Tibial nerve (tissue), 4 donors: ENCODE measurements around the gene FAM228B. TPM values are rescaled to one million over a fixed set of nuclear protein-coding genes. Genes with fewer than 3 reads are reported as not detected.

Experiments
- DNase-seq, 2 donors: peaks; one replicate each; pipeline ENCODE4 v3.0.0-alpha.2; 2019; ENCODE audit warnings: low spot score in 2 of 2
- H3K27ac ChIP-seq, 4 donors: fragments of 200-600 bp; sonication (generic) in 3 of 4; one replicate each; pipeline ENCODE4 v1.5.1; 2017 to 2019; ENCODE audit warnings: mild to moderate bottlenecking in 1 of 4
- H3K27me3 ChIP-seq, 2 donors: fragments of 200-600 bp; sonication (generic) in 1 of 2; one replicate each; pipeline versions ENCODE4 v1.5.1 to v1.6.0; 2017 to 2019
- H3K36me3 ChIP-seq, 3 donors: fragments of 200-600 bp; sonication (generic); one replicate each; pipeline ENCODE4 v1.5.1; 2018 to 2019
- H3K4me1 ChIP-seq, 4 donors: fragments of 200-600 bp; sonication (generic) in 3 of 4; one replicate each; pipeline ENCODE4 v1.5.1; 2017 to 2019
- H3K4me3 ChIP-seq, 4 donors: fragments of 200-600 bp; sonication (generic) in 3 of 4; one replicate each; pipeline ENCODE4 v1.5.1; 2017 to 2019; ENCODE audit warnings: mild to moderate bottlenecking in 1 of 4, moderate library complexity in 1 of 4
- H3K9me3 ChIP-seq, 4 donors: fragments of 200-600 bp; sonication (generic) in 3 of 4; one replicate each; pipeline ENCODE4 v1.5.1; 2017 to 2019
- CTCF ChIP-seq, 5 experiments: fragments of 200-600 bp in 3 of 5; fragments of 450-650 bp in 2 of 5; sonication (generic) in 3 of 5; IDR thresholded peaks; one replicate each; pipeline ENCODE4 v1.5.1; 2016 to 2019; ENCODE audit warnings: antibody characterized with exemption in 5 of 5, mild to moderate bottlenecking in 3 of 5, moderate library complexity in 2 of 5
- EP300 ChIP-seq, 2 donors: sonication (generic); formaldehyde crosslinking; IDR thresholded peaks; one replicate each; pipeline ENCODE4 v1.6.1; 2017; ENCODE audit warnings: antibody characterized with exemption in 2 of 2, mild to moderate bottlenecking in 1 of 2
- POLR2A ChIP-seq, 2 donors: fragments of 450-650 bp; IDR thresholded peaks; one replicate each; pipeline ENCODE4 v1.6.1; 2017; ENCODE audit warnings: antibody characterized with exemption in 2 of 2, mild to moderate bottlenecking in 2 of 2, moderate library complexity in 2 of 2
- WGBS, 2 donors: methylation state at CpG; one replicate each; pipeline ENCODE4 v1.1.5; 2018; 5-methylcytosine and 5-hydroxymethylcytosine counted together
- total RNA-seq, 4 donors: library from RNA; depleted of rRNA; stranded (reverse); fragments of >200 nt; gene quantifications; one replicate each; pipeline ENCODE4 v1.1.0, GENCODE V29; 2016

Gene FAM228B
- total RNA-seq, 4 donors from 2014 or later = 37.7 to 68.6 (median 46.6) TPM

DNA sequence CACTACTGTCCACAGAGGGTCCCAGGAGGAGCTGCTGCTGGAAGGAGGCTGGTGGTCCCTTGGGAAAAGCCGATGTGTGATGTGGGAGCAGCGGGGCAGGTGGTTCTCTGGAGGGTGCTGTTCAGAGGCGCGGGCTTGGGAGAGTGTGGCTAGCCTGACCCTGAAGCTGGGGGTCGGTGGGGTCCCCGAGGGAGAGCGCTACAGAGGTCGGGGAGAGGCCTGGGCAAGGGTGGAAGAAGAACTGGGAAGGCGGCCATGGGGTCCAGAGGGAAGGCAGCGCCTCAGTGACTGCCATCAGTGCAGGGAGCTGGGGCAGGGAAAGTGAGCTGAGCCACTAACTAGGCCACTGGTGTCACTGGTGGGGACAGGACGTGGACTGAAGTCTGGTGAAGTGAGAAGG lies 84.1 kb downstream of the FAM228B start:
- H3K27me3 ChIP-seq = no peaks in the 10 kb centered on the region
- H3K4me3 ChIP-seq = no peak overlapping the region
- peaks cover 3 to 100% (median 38%) of the 10 kb centered on the region in 3 donors for H3K36me3 ChIP-seq
- H3K9me3 ChIP-seq = no peaks in the 10 kb centered on the region
- H3K27ac ChIP-seq = no peak overlapping the region
- H3K4me1 ChIP-seq = no peaks in the 10 kb centered on the region
- WGBS, 2 donors = 79 to 88% methylated on average over 11 of the region's 11 CpGs
- no peak for DNase-seq
- TF ChIP-seq EP300 (IDR thresholded peaks at IDR 0.05) (no peak), POLR2A (IDR thresholded peaks at IDR 0.05) (no peak), CTCF (IDR thresholded peaks at IDR 0.05) (no peak)

GRCh38 chr2:24208490-24208889 lies 85.2 kb downstream of the FAM228B start:
- Histone ChIP-seq H3K4me3 (no peak overlapping the region), H3K27me3 (no peaks in the 10 kb centered on the region), H3K9me3 (no peaks in the 10 kb centered on the region), H3K4me1 (no peaks in the 10 kb centered on the region), H3K36me3 (peaks cover 3 to 99% (median 35%) of the 10 kb centered on the region in 3 donors), H3K27ac (no peak overlapping the region)
- 96 to 97% methylated on average over 16 of the region's 16 CpGs for WGBS, 2 donors
- TF ChIP-seq CTCF (IDR thresholded peaks at IDR 0.05) = no peak
- no peak for TF ChIP-seq EP300 (IDR thresholded peaks at IDR 0.05)
- TF ChIP-seq POLR2A (IDR thresholded peaks at IDR 0.05) = no peak
- DNase-seq = no peak

DNA sequence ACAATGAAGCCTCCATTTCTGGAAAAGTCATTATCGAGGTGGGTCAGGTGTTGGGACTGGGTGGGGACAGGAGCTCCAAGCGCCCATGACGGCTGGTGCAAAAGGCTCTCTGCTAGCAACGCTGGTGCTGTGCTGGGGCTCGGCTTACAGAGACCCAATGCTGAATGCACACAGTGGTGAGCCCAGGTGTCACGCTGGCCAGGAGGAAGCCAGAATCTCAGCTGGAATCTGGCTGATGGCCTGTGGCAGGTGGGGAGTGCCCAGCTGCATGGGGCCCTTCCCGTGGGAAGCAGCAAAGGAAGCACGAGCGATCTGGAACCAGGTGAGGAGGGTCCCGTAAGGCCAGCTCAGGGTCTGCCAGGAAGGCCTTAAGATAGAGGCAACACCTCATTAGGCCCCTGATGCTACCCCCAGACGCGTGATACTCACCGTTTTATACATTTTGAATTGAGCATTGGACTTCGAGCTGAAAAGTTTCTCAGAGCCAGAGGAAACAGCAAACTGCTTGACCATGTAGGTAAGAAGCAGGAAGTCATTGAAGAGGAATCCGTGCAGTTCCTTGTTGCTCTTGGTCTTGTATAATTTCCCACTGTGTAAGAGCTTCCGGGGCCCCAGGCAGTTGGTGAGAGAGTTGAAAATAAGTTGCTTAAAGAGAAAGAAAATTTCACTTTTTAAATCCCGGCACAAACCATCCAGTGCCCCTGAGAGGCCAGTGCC lies 86.3 kb downstream of the FAM228B start:
- H3K27ac ChIP-seq = no peak overlapping the region
- no peak for TF ChIP-seq EP300 (IDR thresholded peaks at IDR 0.05)
- no peak for TF ChIP-seq CTCF (IDR thresholded peaks at IDR 0.05)
- TF ChIP-seq POLR2A (IDR thresholded peaks at IDR 0.05) = no peak
- no peak for DNase-seq
- no peaks in the 10 kb centered on the region for H3K9me3 ChIP-seq
- WGBS, 2 donors = 81 to 83% methylated on average over 17 of the region's 17 CpGs
- H3K27me3 ChIP-seq = no peaks in the 10 kb centered on the region
- H3K4me1 ChIP-seq = no peaks in the 10 kb centered on the region
- no peak overlapping the region for H3K4me3 ChIP-seq
- peaks cover 3 to 97% (median 27%) of the 10 kb centered on the region in 3 donors for H3K36me3 ChIP-seq

GRCh38 chr2:24210106-24210455 lies 86.8 kb downstream of the FAM228B start:
- Histone ChIP-seq H3K27me3 (no peaks in the 10 kb centered on the region), H3K36me3 (peaks cover 3 to 96% (median 22%) of the 10 kb centered on the region in 3 donors), H3K4me3 (no peak overlapping the region), H3K27ac (no peak overlapping the region), H3K9me3 (no peaks in the 10 kb centered on the region), H3K4me1 (no peaks in the 10 kb centered on the region)
- TF ChIP-seq EP300 (IDR thresholded peaks at IDR 0.05) (no peak), CTCF (IDR thresholded peaks at IDR 0.05) (no peak), POLR2A (IDR thresholded peaks at IDR 0.05) (no peak)
- no peak for DNase-seq
- 86 to 89% methylated on average over 2 of the region's 2 CpGs for WGBS, 2 donors

- no peaks in the 10 kb centered on the region for H3K27me3 ChIP-seq
- H3K9me3 ChIP-seq = no peaks in the 10 kb centered on the region
- H3K36me3 ChIP-seq = peaks cover 3 to 96% (median 21%) of the 10 kb centered on the region in 3 donors
- WGBS, 2 donors = 79 to 95% methylated on average over 21 of the region's 21 CpGs
- no peaks in the 10 kb centered on the region for H3K4me1 ChIP-seq
- H3K27ac ChIP-seq = no peak overlapping the region
- TF ChIP-seq POLR2A (IDR thresholded peaks at IDR 0.05) = no peak
- no peak for TF ChIP-seq CTCF (IDR thresholded peaks at IDR 0.05)
- no peak for TF ChIP-seq EP300 (IDR thresholded peaks at IDR 0.05)
- H3K4me3 ChIP-seq = no peak overlapping the region
- DNase-seq = no peak
These were observed 87.5 kb downstream of the FAM228B start for GRCh38 chr2:24210723-24211122.
